ENCODE measurements around the gene OTOP3.
"Not testable (repeated sequence)": the region's sequence is repeated elsewhere in the genome, so short reads cannot be mapped to it uniquely, and the experiment has no call there.

Gene OTOP3

GRCh38 chr17:74935585-74936469 lies at the start of gene OTOP3:
Gene OTOP3 (plus strand): TSS chr17:74935898. CDS start chr17:74935922, 24 bp downstream.
- DNase-seq (ENCODE audit: low read depth in 2 of 2) = no peak

GRCh38 chr17:74888469-74888868 lies 47.2 kb upstream of the OTOP3 start:
- DNase-seq (ENCODE audit: low read depth in 2 of 2) = no peak

- no peak for DNase-seq (ENCODE audit: low read depth in 2 of 2)
Measured at GRCh38 chr17:74890554-74890953, 45.1 kb upstream of the OTOP3 start.

- no peak for DNase-seq (ENCODE audit: low read depth in 2 of 2)
Measured at GRCh38 chr17:74892013-74892841, 43.5 kb upstream of the OTOP3 start.

GRCh38 chr17:74892974-74893911 lies 42.5 kb upstream of the OTOP3 start, which contains the start of gene FADS6:
Gene FADS6 (minus strand): TSS chr17:74893633. CDS start chr17:74893595, 38 bp downstream.
- peak in 1 of 2 donors; percentile 4 for DNase-seq (ENCODE audit: low read depth in 2 of 2)

- DNase-seq (ENCODE audit: low read depth in 2 of 2) = no peak
Measured at GRCh38 chr17:74893936-74894671, 41.6 kb upstream of the OTOP3 start.

GRCh38 chr17:74898376-74898946 lies 37.2 kb upstream of the OTOP3 start:
- DNase-seq (ENCODE audit: low read depth in 2 of 2) = no peak

- DNase-seq (ENCODE audit: low read depth in 2 of 2) = no peak
Measured at GRCh38 chr17:74900208-74900607, 35.5 kb upstream of the OTOP3 start.

GRCh38 chr17:74901353-74902135 lies 34.2 kb upstream of the OTOP3 start:
- no peak for DNase-seq (ENCODE audit: low read depth in 2 of 2)

- DNase-seq (ENCODE audit: low read depth in 2 of 2) = no peak
Measured at GRCh38 chr17:74903034-74903433, 32.7 kb upstream of the OTOP3 start.

GRCh38 chr17:74903671-74904070 lies 32.0 kb upstream of the OTOP3 start:
- DNase-seq (ENCODE audit: low read depth in 2 of 2) = no peak

GRCh38 chr17:74904687-74905409 lies 30.9 kb upstream of the OTOP3 start:
- no peak for DNase-seq (ENCODE audit: low read depth in 2 of 2)

- not testable (repeated sequence) for DNase-seq (ENCODE audit: low read depth in 2 of 2)
Measured at GRCh38 chr17:74906214-74906793, 29.4 kb upstream of the OTOP3 start.

GRCh38 chr17:74907012-74907411 lies 28.7 kb upstream of the OTOP3 start:
- DNase-seq (ENCODE audit: low read depth in 2 of 2) = no peak

GRCh38 chr17:74909097-74909496 lies 26.6 kb upstream of the OTOP3 start:
- DNase-seq (ENCODE audit: low read depth in 2 of 2) = not testable (repeated sequence)

GRCh38 chr17:74911423-74911822 lies 24.3 kb upstream of the OTOP3 start:
- DNase-seq (ENCODE audit: low read depth in 2 of 2) = not testable (repeated sequence)

GRCh38 chr17:74916136-74916850 lies 19.4 kb upstream of the OTOP3 start:
- DNase-seq (ENCODE audit: low read depth in 2 of 2) = no peak

- DNase-seq (ENCODE audit: low read depth in 2 of 2) = no peak
Measured at GRCh38 chr17:74916851-74917199, 18.9 kb upstream of the OTOP3 start.

All from activated CD4-positive, alpha-beta T cell treated with anti-CD3 and anti-CD28 coated beads for 24 hours (primary cell).